GM18519 (cell line): ENCODE data around the gene RINT1.
"Not testable (repeated sequence)": the region's sequence is repeated elsewhere in the genome, so short reads cannot be mapped to it uniquely, and the experiment has no call there.

Experiments used
- ATAC-seq: cut with Tn5 transposase; IDR thresholded peaks from one replicate; pipeline ENCODE4 v1.9.1; 2021; ENCODE audit warnings: mild to moderate bottlenecking, moderate library complexity; ENCODE audit not compliant: unreplicated experiment, low FRiP score

The RINT1 gene

GRCh38 chr7:105531792-105532671 lies at the start of gene RINT1:
TSS of gene RINT1 (plus strand) at chr7:105532201. CDS start at chr7:105532316, 115 bp downstream.
- ATAC-seq = peak; percentile 93

- ATAC-seq = no peak
These were observed 44.1 kb upstream of the RINT1 start for GRCh38 chr7:105487579-105488571.

GRCh38 chr7:105489409-105489808 lies 42.6 kb upstream of the RINT1 start:
- no peak for ATAC-seq

GRCh38 chr7:105493196-105493922 lies 38.6 kb upstream of the RINT1 start:
- no peak for ATAC-seq

DNA sequence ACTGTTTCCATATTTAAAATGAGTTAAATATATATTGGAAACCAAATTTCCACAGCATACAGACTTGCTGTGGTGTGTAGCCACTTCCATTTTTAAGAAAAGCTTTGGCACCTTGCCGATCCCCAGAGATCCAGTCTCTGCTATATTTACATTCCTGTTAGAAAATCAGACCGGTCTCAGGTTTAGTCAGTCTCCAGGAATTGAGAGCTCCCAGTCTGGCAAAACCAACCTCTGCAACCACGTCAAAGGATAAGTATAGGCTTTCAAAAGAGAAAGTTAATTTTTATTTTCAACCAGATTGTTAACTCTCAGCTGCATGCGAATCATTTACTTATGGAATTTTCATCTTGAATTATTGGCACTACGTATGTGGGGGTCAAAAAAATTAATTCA lies 38.1 kb upstream of the RINT1 start:
- no peak for ATAC-seq

- ATAC-seq = no peak
These were observed 35.5 kb upstream of the RINT1 start for GRCh38 chr7:105496521-105496920.

GRCh38 chr7:105497016-105497415 lies 35.0 kb upstream of the RINT1 start:
- ATAC-seq = no peak

DNA sequence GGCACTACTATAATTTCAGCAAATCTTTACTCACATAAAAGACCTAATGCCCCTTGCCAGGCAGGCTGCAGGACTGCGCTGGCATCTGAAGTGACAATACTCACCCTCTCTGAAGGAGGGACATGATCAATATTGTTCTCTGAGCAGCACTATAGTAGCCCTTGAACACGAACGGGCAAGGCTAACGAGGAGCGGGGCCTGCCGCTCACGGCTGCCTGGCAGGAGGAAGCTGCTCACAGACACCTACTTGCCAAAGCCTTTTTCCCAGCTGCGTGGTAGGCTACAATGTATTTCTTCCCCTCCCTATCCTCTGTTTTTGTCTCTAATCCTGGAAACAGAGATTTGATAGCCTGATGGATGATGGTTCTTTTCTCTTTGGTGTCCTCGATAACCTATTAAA lies 29.8 kb upstream of the RINT1 start:
- no peak for ATAC-seq

GRCh38 chr7:105512415-105512814 lies 19.6 kb upstream of the RINT1 start:
- no peak for ATAC-seq

DNA sequence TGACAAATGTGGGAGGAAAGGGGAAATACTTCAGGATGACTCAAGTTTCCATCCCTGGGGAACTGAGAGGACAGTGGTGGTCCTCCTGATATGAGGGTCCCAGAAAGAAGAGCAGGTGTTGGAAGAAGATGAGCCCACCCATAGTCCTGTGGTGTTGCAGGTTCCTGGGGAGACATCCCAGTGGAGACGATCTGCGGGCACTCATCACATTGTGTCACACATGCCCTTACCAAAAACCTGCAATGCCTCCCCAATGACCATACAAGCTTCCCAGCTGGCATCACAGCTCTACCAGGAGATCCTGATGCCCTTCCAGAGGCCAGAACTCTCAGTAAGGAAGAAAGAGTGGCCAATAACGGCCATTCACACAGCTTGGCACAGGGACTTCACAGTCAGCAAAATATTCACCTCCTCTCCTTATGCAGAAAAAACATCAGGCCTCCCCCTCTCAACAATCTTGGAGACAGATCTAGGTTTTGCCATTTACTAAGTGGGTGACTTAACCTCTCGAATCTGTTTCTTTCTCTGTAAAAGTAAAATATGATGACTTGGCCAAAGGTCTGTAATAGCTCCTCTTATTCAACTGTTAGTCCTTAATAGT lies 19.0 kb upstream of the RINT1 start:
- ATAC-seq = no peak

GRCh38 chr7:105515610-105516009 lies 16.4 kb upstream of the RINT1 start:
- ATAC-seq = not testable (repeated sequence)

DNA sequence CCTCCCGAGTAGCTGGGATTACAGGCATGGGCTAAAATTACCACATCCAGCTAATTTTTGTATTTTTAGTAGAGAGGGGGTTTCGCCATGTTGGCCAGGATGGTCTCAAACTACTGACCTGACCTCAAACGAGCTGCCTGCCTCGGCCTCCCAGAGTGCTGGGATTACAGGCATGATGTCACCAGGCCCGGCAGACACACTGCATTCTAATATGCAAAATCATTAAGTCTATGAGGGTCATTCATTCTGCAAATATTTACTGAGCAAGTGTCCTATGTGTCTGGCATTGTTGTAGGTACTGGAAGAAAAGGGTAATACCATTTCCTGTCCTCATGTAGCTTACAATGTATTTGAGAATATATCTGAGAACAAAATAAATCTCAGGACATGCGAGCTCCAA lies 12.6 kb upstream of the RINT1 start:
- ATAC-seq = no peak

DNA sequence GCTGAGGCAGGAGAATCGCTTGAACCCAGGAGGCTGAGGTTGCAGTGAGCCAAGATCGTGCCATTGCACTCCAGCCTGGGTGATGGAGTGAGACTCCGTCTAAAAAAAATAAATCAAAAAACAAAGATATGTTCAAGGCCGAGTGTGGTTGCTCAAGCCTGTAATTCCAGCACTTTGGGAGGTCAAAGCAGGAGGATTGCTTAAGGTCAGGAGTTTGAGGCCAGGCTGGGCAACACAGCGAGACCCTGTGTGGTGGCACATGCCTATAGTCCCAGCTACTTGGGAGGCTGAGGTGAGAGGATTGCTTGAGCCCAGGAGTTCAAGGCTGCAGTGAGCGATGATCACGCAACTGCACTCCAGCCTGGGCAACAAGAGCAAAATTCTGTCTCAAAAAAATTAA lies 11.4 kb upstream of the RINT1 start:
- ATAC-seq = not testable (repeated sequence)

- ATAC-seq = peak; percentile 20
These were observed 10.8 kb upstream of the RINT1 start for GRCh38 chr7:105521027-105521716.

GRCh38 chr7:105521717-105522463 lies 10.1 kb upstream of the RINT1 start, which contains the start of gene PUS7:
TSS of gene PUS7 (minus strand) at chr7:105522271. CDS start at chr7:105508512, 13,759 bp downstream.
- peak; percentile 74 for ATAC-seq

DNA sequence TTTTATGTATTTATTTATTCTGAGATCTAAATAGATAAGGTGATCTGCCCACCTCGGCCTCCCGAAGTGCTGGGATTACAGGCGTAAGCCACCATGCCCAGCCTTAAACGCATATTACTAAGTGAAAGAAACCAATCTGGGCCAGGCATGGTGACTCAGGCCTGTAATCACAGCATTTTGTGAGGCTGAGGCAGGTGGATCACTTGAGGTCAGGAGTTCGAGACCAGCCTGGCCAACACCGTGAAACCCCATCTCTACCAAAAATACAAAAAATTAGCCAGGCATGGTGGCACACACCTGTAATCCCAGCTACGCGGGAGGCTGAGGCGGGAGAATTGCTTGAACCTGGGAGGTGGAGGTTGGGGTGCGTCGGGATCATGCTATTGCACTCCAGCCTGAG lies 7.6 kb upstream of the RINT1 start:
- not testable (repeated sequence) for ATAC-seq

- no peak for ATAC-seq
These were observed 7.2 kb upstream of the RINT1 start for GRCh38 chr7:105524840-105525239.

DNA sequence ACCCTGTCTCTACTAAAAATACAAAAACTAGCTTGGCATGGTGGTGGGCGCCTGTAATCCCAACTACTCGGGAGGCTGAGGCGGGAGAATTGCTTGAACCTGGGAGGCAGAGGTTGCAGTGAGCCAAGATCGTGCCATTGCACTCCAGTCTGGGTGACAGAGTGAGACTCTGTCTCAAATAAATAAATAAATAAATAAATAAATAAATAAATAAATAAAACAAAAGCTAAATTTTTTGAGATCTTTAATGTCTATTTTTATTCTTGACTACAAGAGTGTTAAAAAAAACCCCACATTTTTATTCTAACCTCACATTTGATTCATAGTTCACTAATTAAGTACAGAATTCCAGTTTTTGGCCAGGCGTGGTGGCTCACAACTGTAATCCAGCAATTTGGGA lies 4.3 kb upstream of the RINT1 start:
- ATAC-seq = not testable (repeated sequence)

DNA sequence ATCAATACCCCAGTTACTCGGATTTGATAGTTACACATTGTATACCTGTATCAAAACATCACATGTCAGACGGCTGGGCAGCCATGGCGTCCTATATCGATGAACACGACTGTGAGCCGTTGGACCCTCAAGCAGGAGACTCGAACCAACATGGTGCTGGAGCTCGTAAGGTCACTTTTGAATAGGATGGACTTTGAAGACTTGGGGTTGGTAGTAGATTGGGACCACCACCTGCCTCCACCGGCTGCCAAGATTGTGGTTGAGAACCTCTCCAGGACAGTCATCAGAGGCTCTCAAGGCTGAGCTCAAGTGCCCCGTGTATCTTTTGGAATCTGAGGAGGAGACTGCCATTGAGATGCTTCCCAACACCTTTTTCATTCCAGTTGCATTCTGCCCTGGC lies 1.9 kb upstream of the RINT1 start:
- no peak for ATAC-seq
